Testis (tissue), 3 donors: ENCODE measurements around the gene GRM5. TPM values are rescaled to one million over a fixed set of nuclear protein-coding genes. Genes with fewer than 3 reads are reported as not detected.

Experiments
- DNase-seq: peaks from one replicate; pipeline ENCODE4 v3.0.0-alpha.2; 2019
- H3K27ac ChIP-seq, 2 donors: fragments of 200-600 bp; sonication (generic); one replicate each; pipeline ENCODE4 v1.5.1; 2019
- H3K27me3 ChIP-seq: fragments of 200-600 bp; sonication (generic); one replicate; pipeline ENCODE4 v1.5.1; 2019
- H3K36me3 ChIP-seq: fragments of 200-600 bp; sonication (generic); one replicate; pipeline ENCODE4 v1.5.1; 2017; ENCODE audit warnings: low read depth; ENCODE audit errors: missing control alignments
- H3K4me1 ChIP-seq: fragments of 200-600 bp; sonication (generic); one replicate; pipeline ENCODE4 v1.5.1; 2019
- H3K4me3 ChIP-seq, 2 donors: fragments of 200-600 bp; sonication (generic); one replicate each; pipeline ENCODE4 v1.5.1; 2017 to 2019
- H3K9me3 ChIP-seq: fragments of 200-600 bp; sonication (generic); one replicate; pipeline ENCODE4 v1.5.1; 2017
- POLR2A ChIP-seq: fragments of 450-650 bp; IDR thresholded peaks from one replicate; pipeline ENCODE4 v1.6.1; 2017; ENCODE audit warnings: antibody characterized with exemption, mild to moderate bottlenecking, moderate library complexity
- WGBS, 2 donors: methylation state at CpG; one replicate each; pipeline ENCODE4 v1.1.5; 2018; 5-methylcytosine and 5-hydroxymethylcytosine counted together
- intact Hi-C: fragments of 100-400 bp; cut with DNase I; formaldehyde crosslinking; loops from one replicate; pipeline ENCODE4 v1.15.1; 2023; ENCODE audit warnings: low total_unique reads
- polyA plus RNA-seq: library from polyadenylated mRNA; stranded (reverse); fragments of 350-450 nt; fragmentation: Illumina TruSeq; extraction: RNeasy Lipid Tissue Mini Kit (QIAGEN cat#74804); gene quantifications from one replicate; pipeline ENCODE4 v1.2.3, GENCODE V29; 2014; ENCODE audit warnings: low read depth, low replicate concordance; ENCODE audit not compliant: insufficient read depth
- total RNA-seq, 2 donors: library from RNA; depleted of rRNA; stranded (reverse); fragments of >200 nt; gene quantifications; one replicate each; pipeline ENCODE4 v1.2.3, GENCODE V29; 2016
- TF ChIP-seq, protein P1 (sequence below), 3 experiments: fragments of 450-650 bp in 2 of 3; fragments of 200-600 bp in 1 of 3; sonication (generic) in 1 of 3; IDR thresholded peaks; one replicate each; pipeline ENCODE4 v1.5.1; 2016 to 2019; ENCODE audit warnings: antibody characterized with exemption in 3 of 3, mild to moderate bottlenecking in 2 of 3, moderate library complexity in 1 of 3

The GRM5 gene
- total and polyA plus RNA-seq, 3 donors from 2014 or later, result 2.3 to 4.9 (median 2.8) TPM

DNA sequence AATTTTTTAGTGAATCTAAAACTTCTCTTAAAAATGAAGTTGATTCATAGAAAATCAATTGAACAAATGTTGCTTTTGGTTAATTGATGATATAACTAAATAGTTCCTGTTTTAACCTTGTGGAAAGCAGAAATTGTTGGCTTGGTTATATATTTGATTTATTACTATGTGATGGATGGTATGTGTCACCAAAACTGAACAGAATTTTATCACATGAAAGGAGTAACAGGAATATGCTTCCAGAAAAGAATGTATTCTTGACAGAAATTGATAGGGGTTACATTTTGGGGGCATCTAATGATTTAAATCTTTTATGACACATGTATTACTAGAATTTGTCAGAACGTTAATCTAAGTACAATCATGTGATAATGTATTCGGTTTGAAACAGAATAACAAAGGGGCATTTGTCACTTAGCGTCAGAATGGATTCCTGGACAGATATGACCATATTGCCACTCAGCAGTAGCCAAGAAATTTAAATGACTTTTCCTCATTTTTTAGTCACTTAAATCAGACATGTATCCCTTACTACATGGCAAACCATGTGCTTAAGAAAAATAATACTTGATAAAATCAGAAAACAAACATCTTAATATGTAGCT is 295.2 kb downstream of the GRM5 start:
- H3K4me1 ChIP-seq, result no peaks in the 10 kb centered on the region
- H3K4me3 ChIP-seq, result no peak overlapping the region
- intact Hi-C loops, result no loop called here
- no peak overlapping the region for H3K27ac ChIP-seq
- H3K27me3 ChIP-seq, result no peaks in the 10 kb centered on the region
- no peaks in the 10 kb centered on the region for H3K9me3 ChIP-seq
- TF ChIP-seq, protein P1, sequence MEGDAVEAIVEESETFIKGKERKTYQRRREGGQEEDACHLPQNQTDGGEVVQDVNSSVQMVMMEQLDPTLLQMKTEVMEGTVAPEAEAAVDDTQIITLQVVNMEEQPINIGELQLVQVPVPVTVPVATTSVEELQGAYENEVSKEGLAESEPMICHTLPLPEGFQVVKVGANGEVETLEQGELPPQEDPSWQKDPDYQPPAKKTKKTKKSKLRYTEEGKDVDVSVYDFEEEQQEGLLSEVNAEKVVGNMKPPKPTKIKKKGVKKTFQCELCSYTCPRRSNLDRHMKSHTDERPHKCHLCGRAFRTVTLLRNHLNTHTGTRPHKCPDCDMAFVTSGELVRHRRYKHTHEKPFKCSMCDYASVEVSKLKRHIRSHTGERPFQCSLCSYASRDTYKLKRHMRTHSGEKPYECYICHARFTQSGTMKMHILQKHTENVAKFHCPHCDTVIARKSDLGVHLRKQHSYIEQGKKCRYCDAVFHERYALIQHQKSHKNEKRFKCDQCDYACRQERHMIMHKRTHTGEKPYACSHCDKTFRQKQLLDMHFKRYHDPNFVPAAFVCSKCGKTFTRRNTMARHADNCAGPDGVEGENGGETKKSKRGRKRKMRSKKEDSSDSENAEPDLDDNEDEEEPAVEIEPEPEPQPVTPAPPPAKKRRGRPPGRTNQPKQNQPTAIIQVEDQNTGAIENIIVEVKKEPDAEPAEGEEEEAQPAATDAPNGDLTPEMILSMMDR (IDR thresholded peaks at IDR 0.05), result no peak
- no peak for TF ChIP-seq POLR2A
- H3K36me3 ChIP-seq, result no peaks in the 10 kb centered on the region
- 34 to 66% methylated on average over 3 of the region's 3 CpGs for WGBS, 2 donors
- no peak for DNase-seq

DNA sequence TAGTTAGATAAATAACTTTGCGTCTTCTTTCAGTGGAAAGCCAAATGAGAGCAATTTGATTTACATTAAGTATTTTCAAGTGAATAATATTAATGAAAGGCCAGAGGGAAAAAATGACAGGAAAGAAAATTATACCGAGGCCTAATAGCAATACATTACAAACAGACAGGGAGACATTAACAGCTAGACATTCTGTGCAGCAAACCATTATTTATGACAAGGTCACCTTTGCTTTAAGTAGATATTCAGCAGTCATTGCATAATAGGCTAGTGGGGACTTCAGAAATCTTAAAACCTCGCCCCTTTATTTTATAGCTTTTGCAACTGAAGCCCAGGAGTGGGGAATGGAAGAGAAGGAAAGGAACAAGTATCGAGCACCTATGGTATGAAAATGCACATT is 321.6 kb downstream of the GRM5 start:
- 94 to 95% methylated on average over 4 of the region's 4 CpGs for WGBS, 2 donors
- DNase-seq, result no peak
- H3K27ac ChIP-seq, result no peak overlapping the region
- no peak for TF ChIP-seq POLR2A
- TF ChIP-seq, protein P1 (IDR thresholded peaks at IDR 0.05), result no peak
- no peaks in the 10 kb centered on the region for H3K9me3 ChIP-seq
- H3K27me3 ChIP-seq, result no peaks in the 10 kb centered on the region
- H3K36me3 ChIP-seq, result no peaks in the 10 kb centered on the region
- intact Hi-C loops, result no loop called here
- no peak overlapping the region for H3K4me3 ChIP-seq
- H3K4me1 ChIP-seq, result no peaks in the 10 kb centered on the region

DNA sequence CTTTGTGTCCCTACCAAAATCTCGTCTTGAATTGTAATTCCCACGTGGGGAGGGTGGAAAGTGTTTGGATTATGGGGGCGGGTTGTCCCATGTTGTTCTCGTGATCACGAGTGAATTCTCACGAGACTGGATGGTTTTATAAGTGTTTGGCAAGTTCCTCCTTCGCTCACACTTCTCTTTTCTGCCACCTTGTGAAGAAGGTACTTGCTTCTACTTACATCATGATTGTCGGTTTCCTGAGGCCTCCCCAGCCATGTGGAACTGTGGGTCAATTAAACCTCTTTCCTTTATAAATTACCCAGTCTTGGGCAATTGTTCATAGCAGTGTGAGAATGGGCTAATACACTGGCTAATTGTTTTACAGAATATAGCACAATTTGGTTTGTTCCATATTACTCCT is 326.3 kb downstream of the GRM5 start:
- H3K27me3 ChIP-seq, result no peaks in the 10 kb centered on the region
- no peak for DNase-seq
- intact Hi-C loops, result no loop called here
- H3K27ac ChIP-seq, result no peak overlapping the region
- no peak overlapping the region for H3K4me3 ChIP-seq
- TF ChIP-seq POLR2A, result no peak
- TF ChIP-seq, protein P1 (IDR thresholded peaks at IDR 0.05), result no peak
- no peaks in the 10 kb centered on the region for H3K9me3 ChIP-seq
- 76 to 82% methylated on average over 8 of the region's 8 CpGs for WGBS, 2 donors
- no peaks in the 10 kb centered on the region for H3K36me3 ChIP-seq
- H3K4me1 ChIP-seq, result no peaks in the 10 kb centered on the region

DNA sequence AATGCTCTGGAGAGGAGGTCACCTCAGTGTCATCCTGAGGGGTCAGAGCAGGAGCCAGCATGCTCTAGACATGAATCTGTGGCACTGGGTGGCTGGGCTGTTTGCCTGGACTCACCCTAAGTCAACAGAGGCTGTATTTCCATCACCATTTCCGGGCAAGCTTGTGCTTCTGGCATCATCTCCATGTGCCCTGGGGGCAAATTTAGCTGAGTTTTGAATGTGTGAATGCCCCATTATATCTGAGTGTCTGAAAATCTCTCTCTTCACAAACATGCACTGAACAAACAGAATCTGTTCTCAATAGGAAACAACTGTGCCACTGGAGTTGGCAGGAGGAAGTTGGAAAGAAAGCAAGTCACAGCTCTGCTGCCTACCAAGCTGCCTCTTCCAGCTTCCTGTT is 356.2 kb downstream of the GRM5 start:
- DNase-seq, result no peak
- H3K4me3 ChIP-seq, result no peak overlapping the region
- no peak for TF ChIP-seq POLR2A
- TF ChIP-seq, protein P1 (IDR thresholded peaks at IDR 0.05), result no peak
- H3K9me3 ChIP-seq, result no peaks in the 10 kb centered on the region
- no peaks in the 10 kb centered on the region for H3K27me3 ChIP-seq
- H3K27ac ChIP-seq, result no peak overlapping the region
- WGBS, 2 donors, result 81 to 89% methylated on average over 1 of the region's 1 CpG
- no peaks in the 10 kb centered on the region for H3K36me3 ChIP-seq
- intact Hi-C loops, result no loop called here
- H3K4me1 ChIP-seq, result no peaks in the 10 kb centered on the region

DNA sequence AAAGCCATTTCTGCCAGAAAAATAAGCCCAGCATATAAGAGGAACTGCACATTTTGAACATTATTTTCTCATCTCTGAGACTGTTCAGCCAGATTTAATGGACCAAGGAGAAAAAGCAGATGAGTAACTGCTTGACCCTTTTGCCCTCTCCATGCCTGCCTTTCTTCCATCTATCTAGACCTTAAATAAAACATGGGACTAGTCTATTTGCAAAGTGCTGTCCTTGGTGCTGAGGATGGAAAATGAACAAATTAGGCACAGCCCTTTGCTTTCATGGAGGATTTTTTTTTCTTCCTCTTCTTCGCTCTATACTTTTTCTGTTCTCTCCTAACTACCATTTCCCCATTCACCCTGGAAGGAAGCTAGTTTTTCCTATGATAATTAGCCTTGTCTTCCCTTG is 361.3 kb downstream of the GRM5 start:
- H3K27ac ChIP-seq, result no peak overlapping the region
- TF ChIP-seq, protein P1 (IDR thresholded peaks at IDR 0.05), result no peak
- TF ChIP-seq POLR2A, result no peak
- intact Hi-C loops, result no loop called here
- no peaks in the 10 kb centered on the region for H3K27me3 ChIP-seq
- 79 to 94% methylated on average over 1 of the region's 1 CpG for WGBS, 2 donors
- no peak for DNase-seq
- H3K4me1 ChIP-seq, result no peaks in the 10 kb centered on the region
- no peaks in the 10 kb centered on the region for H3K36me3 ChIP-seq
- H3K4me3 ChIP-seq, result no peak overlapping the region
- no peaks in the 10 kb centered on the region for H3K9me3 ChIP-seq
